GM12872 (cell line): ENCODE measurements around the gene NKX2-3.

ENCODE experiments used
- CTCF ChIP-seq: IDR thresholded peaks from 3 replicates; pipeline ENCODE4 v1.5.1; 2011; ENCODE audit warnings: low read depth, mild to moderate bottlenecking, low read length, moderate library complexity; ENCODE audit not compliant: insufficient read depth

NKX2-3 gene

GRCh38 chr10:99558708-99559107 lies 26.0 kb downstream of the NKX2-3 start:
- TF ChIP-seq CTCF, result no peak

- TF ChIP-seq CTCF, result peak; percentile 76
These were observed 27.8 kb downstream of the NKX2-3 start for GRCh38 chr10:99560277-99561126.

- no peak for TF ChIP-seq CTCF
These were observed 29.9 kb downstream of the NKX2-3 start for GRCh38 chr10:99562631-99563030.

GRCh38 chr10:99564361-99564760 lies 31.6 kb downstream of the NKX2-3 start:
- no peak for TF ChIP-seq CTCF

GRCh38 chr10:99565166-99565565 lies 32.4 kb downstream of the NKX2-3 start:
- TF ChIP-seq CTCF, result no peak

- no peak for TF ChIP-seq CTCF
These were observed 36.7 kb downstream of the NKX2-3 start for GRCh38 chr10:99569253-99569939.

GRCh38 chr10:99569961-99570360 lies 37.2 kb downstream of the NKX2-3 start:
- TF ChIP-seq CTCF, result no peak
